HCT116 (cell line): ENCODE measurements around the gene STKLD1. TPM values are rescaled to one million over a fixed set of nuclear protein-coding genes. Genes with fewer than 3 reads are reported as not detected.

Source experiments
- ATAC-seq: fragments of 200-7000 bp; cut with Tn5 transposase; 2 replicates; pipeline ENCODE4 v1.9.1; 2020; ENCODE audit warnings: mild to moderate bottlenecking, moderate library complexity
- BruUV-seq: library from RNA; stranded (reverse); fragments of 400-500 nt; replicated peaks from 2 replicates; lab custom pipeline; 2021; lab: Mats Ljungman, UMichigan
- CTCF ChIA-PET: fragments of 300-600 bp; sonication (Branson Sonifier 250); formaldehyde crosslinking; loops from one replicate; lab custom pipeline; 2021; ENCODE audit warnings: antibody characterized with exemption; lab: Charles Lee
- POLR2A ChIA-PET: fragments of 300-600, 350-600 bp; sonication (Branson Sonifier 250); formaldehyde crosslinking; loops from one replicate; lab custom pipeline; 2021; ENCODE audit warnings: antibody characterized with exemption; lab: Charles Lee
- RAD21 ChIA-PET, 2 experiments: fragments of 300-600 bp; sonication (Branson Sonifier 250); formaldehyde crosslinking; loops; one replicate each; lab custom pipeline; 2023; ENCODE audit warnings: low total read pairs in 2 of 2; ENCODE audit not compliant: uncharacterized antibody in 2 of 2, unreplicated experiment in 2 of 2, low non-redundant PET in 1 of 2; lab: Charles Lee
- DNase-seq: peaks from one replicate; pipeline ENCODE4 v3.0.0-alpha.2; 2010; ENCODE audit warnings: low read depth, low spot score
- H2AFZ ChIP-seq: fragments of 200-600 bp; shearing (Covaris generic), sonication (generic); 2 replicates; pipeline ENCODE4 v1.6.1; 2017; ENCODE audit warnings: low read depth, mixed run types, mixed read lengths, antibody characterized with exemption, low read length; ENCODE audit not compliant: poor library complexity, severe bottlenecking
- H3K27ac ChIP-seq: 2 replicates; pipeline ENCODE4 v1.5.1; 2012; ENCODE audit warnings: low read depth, low read length
- H3K27me3 ChIP-seq: fragments of 200-600 bp; sonication (generic); 2 replicates; pipeline ENCODE4 v1.6.1; 2016; ENCODE audit warnings: mixed run types, low read length, mixed read lengths; ENCODE audit not compliant: insufficient read depth
- H3K36me3 ChIP-seq, 2 experiments: fragments of 200-500 bp in 1 of 2; fragments of 200-600 bp in 1 of 2; sonication (Bioruptor generic) in 1 of 2; sonication (generic) in 1 of 2; 2 replicates each; pipeline versions ENCODE4 v1.5.1 to v1.6.1; 2014 to 2016; ENCODE audit warnings: low read length in 2 of 2, inconsistent platforms in 1 of 2, mixed read lengths in 1 of 2, mixed run types in 1 of 2; ENCODE audit not compliant: insufficient read depth in 2 of 2, control insufficient read depth in 1 of 2
- H3K4me1 ChIP-seq, 2 experiments: fragments of 200-600 bp in 1 of 2; sonication (generic) in 1 of 2; 2 replicates each; pipeline versions ENCODE4 v1.5.1 to v1.6.1; 2012 to 2017; ENCODE audit warnings: low read length in 2 of 2, inconsistent platforms in 1 of 2, mild to moderate bottlenecking in 1 of 2, mixed read lengths in 1 of 2, mixed run types in 1 of 2, moderate library complexity in 1 of 2; ENCODE audit not compliant: insufficient read depth in 2 of 2, control insufficient read depth in 1 of 2
- H3K4me2 ChIP-seq: fragments of 200-600 bp; sonication (generic); 2 replicates; pipeline ENCODE4 v1.6.1; 2017; ENCODE audit warnings: mixed run types, low read length, mixed read lengths
- H3K4me3 ChIP-seq, 2 experiments: fragments of 200-600 bp in 1 of 2; sonication (generic) in 1 of 2; replicated peaks in 1 of 2; 2 replicates each; pipeline ENCODE4 v1.5.1; 2011 to 2016; ENCODE audit warnings: low read length in 2 of 2, control low read depth in 1 of 2, low read depth in 1 of 2, mild to moderate bottlenecking in 1 of 2, mixed read lengths in 1 of 2, mixed run types in 1 of 2
- H3K79me2 ChIP-seq: fragments of 200-600 bp; sonication (generic); 2 replicates; pipeline ENCODE4 v1.6.1; 2017; ENCODE audit warnings: mild to moderate bottlenecking, mixed run types, low read length, moderate library complexity, mixed read lengths; ENCODE audit not compliant: insufficient read depth
- H3K9ac ChIP-seq: fragments of 200-600 bp; sonication (generic); 2 replicates; pipeline ENCODE4 v1.6.1; 2016; ENCODE audit warnings: low read length, mixed read lengths
- H3K9me2 ChIP-seq: fragments of 200-600 bp; sonication (generic), shearing (Covaris generic); 2 replicates; pipeline ENCODE4 v1.6.1; 2017; ENCODE audit warnings: mixed run types, mild to moderate bottlenecking, moderate library complexity; ENCODE audit not compliant: insufficient read depth
- H3K9me3 ChIP-seq, 2 experiments: fragments of 200-500 bp in 1 of 2; fragments of 200-600 bp in 1 of 2; sonication (Bioruptor generic) in 1 of 2; sonication (generic) in 1 of 2; 2 replicates each; pipeline ENCODE4 v1.6.1; 2014 to 2017; ENCODE audit warnings: low read length in 2 of 2, mixed read lengths in 2 of 2, inconsistent platforms in 1 of 2, low read depth in 1 of 2, mild to moderate bottlenecking in 1 of 2, mixed run types in 1 of 2, moderate library complexity in 1 of 2; ENCODE audit not compliant: control insufficient read depth in 1 of 2, insufficient read depth in 1 of 2
- H4K20me1 ChIP-seq: fragments of 200-600 bp; sonication (generic), shearing (Covaris generic); 2 replicates; pipeline ENCODE4 v1.6.1; 2017; ENCODE audit warnings: mixed run types, mild to moderate bottlenecking, moderate library complexity; ENCODE audit not compliant: insufficient read depth
- CBX3 ChIP-seq: IDR thresholded peaks from 2 replicates; pipeline ENCODE4 v1.6.1; 2012; ENCODE audit warnings: low read depth
- CEBPB ChIP-seq: IDR thresholded peaks from 2 replicates; pipeline ENCODE4 v1.6.1; 2012; ENCODE audit warnings: low read depth
- ELF1 ChIP-seq: IDR thresholded peaks from 2 replicates; pipeline ENCODE4 v1.6.1; 2012; ENCODE audit warnings: low read depth, borderline replicate concordance
- EZH2 ChIP-seq: fragments of 200-600 bp; sonication (generic); IDR thresholded peaks from 2 replicates; pipeline ENCODE4 v1.6.1; 2017; ENCODE audit warnings: antibody characterized with exemption, mixed run types
- FOSL1 ChIP-seq: IDR thresholded peaks from 2 replicates; pipeline ENCODE4 v1.6.1; 2012; ENCODE audit warnings: low read depth
- JUND ChIP-seq: IDR thresholded peaks from 2 replicates; pipeline ENCODE4 v1.6.1; 2012
- POLR2AphosphoS5 ChIP-seq: IDR thresholded peaks from 2 replicates; pipeline ENCODE4 v1.6.1; 2011; ENCODE audit warnings: mild to moderate bottlenecking, low read depth, low read length, moderate library complexity
- SP1 ChIP-seq: IDR thresholded peaks from 2 replicates; pipeline ENCODE4 v1.6.1; 2012; ENCODE audit warnings: low read depth
- SRF ChIP-seq: IDR thresholded peaks from 2 replicates; pipeline ENCODE4 v1.6.1; 2012; ENCODE audit warnings: low read depth
- ZNF274 ChIP-seq: fragments of 200-500 bp; sonication (Bioruptor generic); IDR thresholded peaks from 2 replicates; pipeline ENCODE4 v1.6.1; 2014; ENCODE audit warnings: mild to moderate bottlenecking, low read depth, low read length, inconsistent platforms
- intact Hi-C: fragments of 100-400 bp; cut with micrococcal nuclease; formaldehyde crosslinking; loops from 2 replicates; pipeline ENCODE4 v1.10.0; 2022
- total RNA-seq: library from RNA; stranded (reverse); gene quantifications from one replicate; pipeline ENCODE4 v1.2.1, GENCODE V29; 2021; ENCODE audit not compliant: unreplicated experiment
- TF ChIP-seq, protein P1 (sequence below): IDR thresholded peaks from 2 replicates; pipeline ENCODE4 v1.6.1; 2012

STKLD1 gene
- total RNA-seq, 1 experiment from 2014 or later, result 0.37 TPM

- no peaks in the 10 kb centered on the region for H3K27me3 ChIP-seq
- no peak overlapping the region for H2AFZ ChIP-seq
- intact Hi-C loops, result no loop called here
- ChIA-PET CTCF (no interaction called here), RAD21 (no interaction called here), POLR2A (no interaction called here)
- no peak overlapping the region for H3K4me2 ChIP-seq
- peaks cover 14% of the 10 kb centered on the region in 2 experiments for H3K4me1 ChIP-seq
- H3K4me3 ChIP-seq, result no peak overlapping the region
- H3K79me2 ChIP-seq, result no peaks in the 10 kb centered on the region
- H3K9me2 ChIP-seq, result no peaks in the 10 kb centered on the region
- ATAC-seq, result no peak
- no peak overlapping the region for H3K9ac ChIP-seq
- no peak overlapping the region for H3K27ac ChIP-seq
- no peaks in the 10 kb centered on the region for H3K9me3 ChIP-seq
- DNase-seq, result no peak
- TF ChIP-seq ZNF274, result no peak
- TF ChIP-seq ELF1, result no peak
- TF ChIP-seq SRF, result no peak
- no peak for TF ChIP-seq EZH2
- no peak for TF ChIP-seq POLR2AphosphoS5
- TF ChIP-seq CBX3, result no peak
- no TSS peak for BruUV-seq
- H4K20me1 ChIP-seq, result no peaks in the 10 kb centered on the region
- no peaks in the 10 kb centered on the region for H3K36me3 ChIP-seq
These were observed 76.4 kb downstream of the STKLD1 start for GRCh38 chr9:133452562-133452961.

- Histone ChIP-seq H3K4me2 (no peak overlapping the region), H3K27me3 (no peaks in the 10 kb centered on the region), H2AFZ (no peak overlapping the region), H3K9me3 (no peaks in the 10 kb centered on the region), H3K27ac (no peak overlapping the region), H3K4me1 (peaks cover 14% of the 10 kb centered on the region in 2 experiments), H3K4me3 (no peak overlapping the region), H3K9me2 (no peaks in the 10 kb centered on the region), H3K79me2 (no peaks in the 10 kb centered on the region), H3K36me3 (no peaks in the 10 kb centered on the region), H4K20me1 (no peaks in the 10 kb centered on the region), H3K9ac (no peak overlapping the region)
- BruUV-seq, result no TSS peak
- no peak for DNase-seq
- ChIA-PET RAD21 (no interaction called here), CTCF (no interaction called here), POLR2A (no interaction called here)
- TF ChIP-seq, protein P1, sequence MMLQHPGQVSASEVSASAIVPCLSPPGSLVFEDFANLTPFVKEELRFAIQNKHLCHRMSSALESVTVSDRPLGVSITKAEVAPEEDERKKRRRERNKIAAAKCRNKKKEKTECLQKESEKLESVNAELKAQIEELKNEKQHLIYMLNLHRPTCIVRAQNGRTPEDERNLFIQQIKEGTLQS, result no peak
- no peak for TF ChIP-seq SRF
- no peak for TF ChIP-seq FOSL1
- TF ChIP-seq CEBPB, result no peak
- no peak for TF ChIP-seq SP1
- no peak for TF ChIP-seq ELF1
- TF ChIP-seq JUND, result no peak
- no peak for ATAC-seq
- intact Hi-C loops, result no loop called here
These were observed 77.5 kb downstream of the STKLD1 start for GRCh38 chr9:133453651-133454050.
